Natural killer cell (primary cell): ENCODE measurements around the gene CDC27. TPM values are rescaled to one million over a fixed set of nuclear protein-coding genes. Genes with fewer than 3 reads are reported as not detected.
A peak's percentile ranks its signal among the peaks of the same experiment; 100 is the strongest.

ENCODE experiments used
- ATAC-seq, 3 donors: fragments of 150-1000 bp in 2 of 3; fragments of 200-7000 bp in 1 of 3; cut with Tn5 transposase; 1 replicate in 1 of 3; 2 replicates in 2 of 3; pipeline ENCODE4 v1.10.0; 2021; ENCODE audit warnings: mild to moderate bottlenecking in 2 of 3, moderate library complexity in 2 of 3
- DNase-seq, 2 donors: peaks; one replicate each; pipeline versions ENCODE4 v3.0.0 to v3.0.0-alpha.2; 2013 to 2021; ENCODE audit warnings: mixed read lengths in 1 of 2
- H3K27ac ChIP-seq: one replicate; pipeline ENCODE4 v1.5.1; 2013; ENCODE audit warnings: mild to moderate bottlenecking, low read length
- H3K27me3 ChIP-seq: one replicate; pipeline ENCODE4 v1.6.1; 2013; ENCODE audit warnings: low read length; ENCODE audit not compliant: control insufficient read depth, insufficient read depth
- H3K36me3 ChIP-seq: one replicate; pipeline ENCODE4 v1.6.1; 2013; ENCODE audit warnings: low read length; ENCODE audit not compliant: control insufficient read depth, insufficient read depth
- H3K4me1 ChIP-seq: one replicate; pipeline ENCODE4 v1.6.1; 2013; ENCODE audit warnings: low read length; ENCODE audit not compliant: control insufficient read depth, insufficient read depth
- H3K4me3 ChIP-seq: one replicate; pipeline ENCODE4 v1.5.1; 2013; ENCODE audit warnings: low read length
- H3K9me3 ChIP-seq: one replicate; pipeline ENCODE4 v1.6.1; 2013; ENCODE audit warnings: low read length; ENCODE audit not compliant: control insufficient read depth, insufficient read depth
- H3K27ac Mint-ChIP-seq, 2 donors: one replicate each; pipeline ENCODE4 v1.8.0; 2022; ENCODE audit warnings: mild to moderate bottlenecking in 2 of 2, mixed read lengths in 2 of 2, moderate library complexity in 1 of 2
- H3K27me3 Mint-ChIP-seq, 2 donors: one replicate each; pipeline ENCODE4 v1.8.0; 2022; ENCODE audit warnings: low read depth in 2 of 2, mixed read lengths in 2 of 2
- H3K36me3 Mint-ChIP-seq: one replicate; pipeline ENCODE4 v1.8.0; 2022; ENCODE audit warnings: mixed read lengths
- H3K4me1 Mint-ChIP-seq, 2 donors: one replicate each; pipeline ENCODE4 v1.8.0; 2022; ENCODE audit warnings: mixed read lengths in 2 of 2
- H3K4me3 Mint-ChIP-seq: one replicate; pipeline ENCODE4 v1.8.0; 2022; ENCODE audit warnings: mild to moderate bottlenecking, moderate library complexity, mixed read lengths
- H3K9me3 Mint-ChIP-seq, 2 donors: one replicate each; pipeline ENCODE4 v1.8.0; 2022; ENCODE audit warnings: mixed read lengths in 2 of 2
- WGBS: methylation state at CpG from one replicate; pipeline ENCODE4 v1.1.7; 2013; ENCODE audit warnings: missing lambda C conversion rate; ENCODE audit not compliant: insufficient coverage; 5-methylcytosine and 5-hydroxymethylcytosine counted together
- intact Hi-C: fragments of 100-400 bp; cut with micrococcal nuclease; formaldehyde crosslinking; loops from one replicate; pipeline ENCODE4 v1.14.2; 2022
- total RNA-seq, 4 donors: library from RNA; stranded (reverse); fragments of 120-200 nt in 1 of 4; gene quantifications; one replicate each; pipeline versions ENCODE4 v1.2.3 to v1.2.4, GENCODE V29; 2013 to 2022
- TF ChIP-seq, protein P1 (sequence below): fragments of 200-600 bp; IDR thresholded peaks from one replicate; pipeline ENCODE4 v1.8.0; 2022; ENCODE audit warnings: antibody characterized with exemption

The CDC27 gene
- total RNA-seq, 3 donors from 2014 or later (not counting 1 experiment from before 2014, with no cell fraction given): 77.3 to 87.3 (median 78.8) TPM

DNA sequence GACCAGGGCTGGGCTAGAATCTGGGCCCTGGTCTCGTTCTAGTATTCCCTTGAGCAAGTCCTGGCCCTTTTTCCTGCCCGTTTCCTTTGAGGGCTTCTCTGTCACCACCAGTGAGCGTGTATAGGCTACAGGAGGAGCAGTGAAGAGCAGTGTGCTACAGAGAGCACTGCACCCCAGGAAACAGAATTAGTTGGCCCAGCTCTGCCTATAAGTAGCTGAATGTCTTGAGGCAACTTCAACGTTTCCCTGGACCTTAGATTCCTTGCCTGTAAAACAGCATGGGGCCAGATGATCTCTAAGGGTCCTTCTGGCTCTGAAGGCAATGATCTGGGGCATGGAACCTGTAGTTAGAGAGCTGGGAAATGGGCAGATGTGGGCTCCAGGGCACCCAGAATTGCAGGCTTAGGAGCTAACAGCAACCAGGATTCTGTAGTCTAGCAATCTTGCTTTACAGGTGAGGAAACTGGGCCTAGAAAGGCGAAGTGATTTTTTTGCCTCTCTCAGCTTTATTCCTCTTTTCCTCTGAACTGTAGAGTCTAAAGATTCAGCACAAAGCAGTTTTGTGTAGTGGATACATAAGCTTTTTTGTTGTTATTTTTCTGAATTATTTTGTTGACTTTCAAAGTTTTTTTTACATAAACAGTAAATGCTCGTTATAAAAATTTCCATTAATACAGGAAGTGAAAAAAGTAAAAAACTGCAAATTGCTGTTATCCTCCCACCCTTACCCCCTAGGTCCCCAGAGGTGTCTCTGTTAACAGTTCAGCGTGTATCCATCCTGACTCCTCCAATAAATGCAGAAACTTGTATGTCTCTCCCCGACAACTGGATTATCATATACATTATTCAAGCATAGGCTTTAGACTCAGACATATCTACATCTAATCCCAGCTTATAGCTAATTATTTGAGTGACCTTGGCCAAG lies 18.3 kb upstream of the CDC27 start:
- no peak overlapping the region for H3K27ac ChIP-seq

DNA sequence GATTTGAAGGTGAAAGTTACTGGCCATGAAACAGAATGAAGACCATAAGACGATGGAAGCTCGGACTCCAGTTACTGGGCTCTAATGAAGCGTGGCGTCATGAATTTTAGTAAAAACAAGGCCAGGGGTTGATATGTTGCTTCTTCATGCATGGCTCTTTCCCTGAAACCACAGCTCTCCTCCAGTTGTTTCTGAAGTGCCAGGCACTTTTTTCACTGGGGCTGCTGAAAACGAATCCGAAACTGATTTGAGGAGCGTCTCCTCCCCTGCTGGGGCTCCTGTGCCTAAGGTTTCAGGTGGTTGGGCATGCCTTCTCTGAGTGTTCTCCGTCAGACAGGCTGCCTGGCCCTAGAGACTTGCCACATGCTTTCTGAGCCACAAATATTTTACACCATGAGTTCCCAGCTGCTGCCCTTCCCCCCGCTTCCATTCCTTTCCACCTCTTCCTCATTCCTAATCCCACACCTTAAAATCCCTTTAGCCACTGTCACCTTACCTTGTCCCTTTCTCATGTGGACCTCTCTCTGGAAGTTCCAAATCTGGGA lies 16.4 kb upstream of the CDC27 start:
- no peaks in the 10 kb centered on the region for H3K27me3 ChIP-seq
- no peaks in the 10 kb centered on the region for H3K9me3 ChIP-seq
- peaks cover 36% of the 10 kb centered on the region for H3K4me1 ChIP-seq
- Mint-ChIP-seq H3K27ac (peak overlapping the region; percentile 86 to 90), H3K9me3 (no peaks in the 10 kb centered on the region), H3K4me3 (peak overlapping the region; percentile 72), H3K27me3 (no peaks in the 10 kb centered on the region), H3K4me1 (peaks cover 29 to 30% of the 10 kb centered on the region in 2 donors), H3K36me3 (no peaks in the 10 kb centered on the region)
- DNase-seq: peak in 1 of 2 donors; percentile 87
- TF ChIP-seq, protein P1, sequence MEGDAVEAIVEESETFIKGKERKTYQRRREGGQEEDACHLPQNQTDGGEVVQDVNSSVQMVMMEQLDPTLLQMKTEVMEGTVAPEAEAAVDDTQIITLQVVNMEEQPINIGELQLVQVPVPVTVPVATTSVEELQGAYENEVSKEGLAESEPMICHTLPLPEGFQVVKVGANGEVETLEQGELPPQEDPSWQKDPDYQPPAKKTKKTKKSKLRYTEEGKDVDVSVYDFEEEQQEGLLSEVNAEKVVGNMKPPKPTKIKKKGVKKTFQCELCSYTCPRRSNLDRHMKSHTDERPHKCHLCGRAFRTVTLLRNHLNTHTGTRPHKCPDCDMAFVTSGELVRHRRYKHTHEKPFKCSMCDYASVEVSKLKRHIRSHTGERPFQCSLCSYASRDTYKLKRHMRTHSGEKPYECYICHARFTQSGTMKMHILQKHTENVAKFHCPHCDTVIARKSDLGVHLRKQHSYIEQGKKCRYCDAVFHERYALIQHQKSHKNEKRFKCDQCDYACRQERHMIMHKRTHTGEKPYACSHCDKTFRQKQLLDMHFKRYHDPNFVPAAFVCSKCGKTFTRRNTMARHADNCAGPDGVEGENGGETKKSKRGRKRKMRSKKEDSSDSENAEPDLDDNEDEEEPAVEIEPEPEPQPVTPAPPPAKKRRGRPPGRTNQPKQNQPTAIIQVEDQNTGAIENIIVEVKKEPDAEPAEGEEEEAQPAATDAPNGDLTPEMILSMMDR: no peak
- 44% methylated on average over 9 of the region's 9 CpGs for WGBS
- peak overlapping the region; percentile 30 for H3K4me3 ChIP-seq
- intact Hi-C loops: loop anchor here (2.0 kb wide), 1 partner anchor 17 kb away; the partner anchor contains the start of gene CDC27
- peak; percentile 42 to 79 (median 75) for ATAC-seq
- H3K27ac ChIP-seq: peak overlapping the region; percentile 95
- H3K36me3 ChIP-seq: no peaks in the 10 kb centered on the region

More for the DNA sequence above, 18.3 kb upstream of the CDC27 start:
- Mint-ChIP-seq H3K4me3 (no peak overlapping the region), H3K27ac (no peak overlapping the region), H3K4me1 (peaks cover 29 to 30% of the 10 kb centered on the region in 2 donors), H3K36me3 (no peaks in the 10 kb centered on the region), H3K9me3 (no peaks in the 10 kb centered on the region), H3K27me3 (no peaks in the 10 kb centered on the region)
- WGBS: 79% methylated on average over 8 of the region's 8 CpGs
- H3K4me3 ChIP-seq: no peak overlapping the region
- H3K27me3 ChIP-seq: no peaks in the 10 kb centered on the region
- no peak for DNase-seq
- TF ChIP-seq, protein P1: no peak
- intact Hi-C loops: no loop called here
- peaks cover 35% of the 10 kb centered on the region for H3K4me1 ChIP-seq
- no peaks in the 10 kb centered on the region for H3K9me3 ChIP-seq
- no peak for ATAC-seq
- H3K36me3 ChIP-seq: no peaks in the 10 kb centered on the region

- H3K27ac Mint-ChIP-seq: peak overlapping the region; percentile 86 to 90
- H3K4me1 ChIP-seq: peaks cover 41% of the 10 kb centered on the region
- ATAC-seq (peak; percentile 72 to 79 (median 74)), DNase-seq (peak in 1 of 2 donors; percentile 68)
- H3K27me3 ChIP-seq: no peaks in the 10 kb centered on the region
- H3K27me3 Mint-ChIP-seq: no peaks in the 10 kb centered on the region
- no peaks in the 10 kb centered on the region for H3K9me3 Mint-ChIP-seq
- 29% methylated on average over 6 of the region's 6 CpGs for WGBS
- H3K4me3 ChIP-seq: peak overlapping the region; percentile 30
- H3K9me3 ChIP-seq: no peaks in the 10 kb centered on the region
- H3K36me3 ChIP-seq: no peaks in the 10 kb centered on the region
- TF ChIP-seq, protein P1: no peak
- H3K36me3 Mint-ChIP-seq: no peaks in the 10 kb centered on the region
- peak overlapping the region; percentile 95 for H3K27ac ChIP-seq
- intact Hi-C loops: loop anchor here (1.0 to 2.0 kb wide), 2 partner anchors 15 to 16 kb away; partner anchors contain the start of gene CDC27
- H3K4me3 Mint-ChIP-seq: peak overlapping the region; percentile 72
- peaks cover 29 to 30% of the 10 kb centered on the region in 2 donors for H3K4me1 Mint-ChIP-seq
Observed at GRCh38 chr17:47204722-47205418, 15.8 kb upstream of the CDC27 start.
